OCI-LY1 (cell line): ENCODE measurements around the gene HBM.

ENCODE experiments used
- EZH2 ChIP-seq: fragments of 200-600 bp; sonication (generic), shearing (Covaris generic); IDR thresholded peaks from 2 replicates; pipeline ENCODE4 v1.8.0; 2017; ENCODE audit warnings: borderline replicate concordance, mixed run types, mild to moderate bottlenecking, antibody characterized with exemption, low read length, moderate library complexity, mixed read lengths
- TF ChIP-seq, protein P1 (sequence below): fragments of 200-600 bp; sonication (generic), shearing (Covaris generic); IDR thresholded peaks from 2 replicates; pipeline ENCODE4 v1.5.1; 2017; ENCODE audit warnings: mild to moderate bottlenecking, antibody characterized with exemption, low read length, moderate library complexity, mixed read lengths

DNA sequence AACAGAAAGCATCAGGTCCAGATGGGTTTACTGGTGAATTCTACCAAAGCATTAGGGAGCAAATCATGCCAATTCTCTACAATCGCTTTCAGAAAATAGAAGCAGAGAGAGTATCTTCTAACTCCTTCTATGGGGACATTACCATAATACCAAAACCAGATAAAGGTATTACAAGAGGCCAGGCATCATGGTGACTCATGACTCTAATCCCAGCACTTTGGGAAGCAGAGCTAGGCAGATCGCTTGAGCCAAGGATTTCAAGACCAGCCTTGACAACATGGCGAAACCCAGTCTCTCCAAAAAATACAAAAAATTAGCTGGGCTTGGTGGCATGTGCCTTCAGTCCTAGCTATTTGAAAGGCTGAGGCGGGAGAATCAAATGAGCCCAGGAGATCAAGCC is 37.5 kb downstream of the HBM start:
- TF ChIP-seq, protein P1, sequence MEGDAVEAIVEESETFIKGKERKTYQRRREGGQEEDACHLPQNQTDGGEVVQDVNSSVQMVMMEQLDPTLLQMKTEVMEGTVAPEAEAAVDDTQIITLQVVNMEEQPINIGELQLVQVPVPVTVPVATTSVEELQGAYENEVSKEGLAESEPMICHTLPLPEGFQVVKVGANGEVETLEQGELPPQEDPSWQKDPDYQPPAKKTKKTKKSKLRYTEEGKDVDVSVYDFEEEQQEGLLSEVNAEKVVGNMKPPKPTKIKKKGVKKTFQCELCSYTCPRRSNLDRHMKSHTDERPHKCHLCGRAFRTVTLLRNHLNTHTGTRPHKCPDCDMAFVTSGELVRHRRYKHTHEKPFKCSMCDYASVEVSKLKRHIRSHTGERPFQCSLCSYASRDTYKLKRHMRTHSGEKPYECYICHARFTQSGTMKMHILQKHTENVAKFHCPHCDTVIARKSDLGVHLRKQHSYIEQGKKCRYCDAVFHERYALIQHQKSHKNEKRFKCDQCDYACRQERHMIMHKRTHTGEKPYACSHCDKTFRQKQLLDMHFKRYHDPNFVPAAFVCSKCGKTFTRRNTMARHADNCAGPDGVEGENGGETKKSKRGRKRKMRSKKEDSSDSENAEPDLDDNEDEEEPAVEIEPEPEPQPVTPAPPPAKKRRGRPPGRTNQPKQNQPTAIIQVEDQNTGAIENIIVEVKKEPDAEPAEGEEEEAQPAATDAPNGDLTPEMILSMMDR = no peak
- TF ChIP-seq EZH2 = no peak
